Measurements from ENCODE around the gene OPCML.

DNA sequence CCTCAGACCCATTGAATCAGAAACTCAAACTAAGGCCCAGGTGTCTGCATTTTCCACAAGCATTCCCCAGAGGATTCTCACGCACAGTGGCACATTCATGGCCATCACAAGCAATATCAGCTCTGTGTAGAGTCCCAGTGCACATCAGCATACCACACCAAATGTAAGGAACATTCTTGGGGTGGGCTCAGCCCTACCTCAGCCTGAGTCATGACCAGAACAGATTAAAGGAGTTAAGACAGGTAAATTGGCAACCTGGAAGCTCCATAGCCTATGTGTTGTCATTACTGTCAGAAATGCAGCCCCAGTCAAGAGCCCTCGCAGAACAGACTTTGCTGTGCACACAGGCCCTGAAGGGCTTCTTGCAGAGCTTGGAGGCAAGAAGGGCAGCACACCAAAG is 53.1 kb downstream of the OPCML start:
- TF ChIP-seq CTCF (conservative IDR thresholded peaks at IDR 0.05; ENCODE audit: low read depth in 2 of 2) (no peak), ZNF114 (CRISPR knock-in tag; IDR thresholded peaks at IDR 0.05) (no peak), ETS1 (IDR thresholded peaks at IDR 0.05) (no peak)

All from GM23338 (cell line).